GM21786 (cell line): ENCODE measurements around the gene LMNA.
"Not testable (repeated sequence)": the region's sequence is repeated elsewhere in the genome, so short reads cannot be mapped to it uniquely, and the experiment has no call there.

Source experiments
- ATAC-seq: cut with Tn5 transposase; IDR thresholded peaks from one replicate; pipeline ENCODE4 v1.9.1; 2021; ENCODE audit not compliant: unreplicated experiment

LMNA gene

DNA sequence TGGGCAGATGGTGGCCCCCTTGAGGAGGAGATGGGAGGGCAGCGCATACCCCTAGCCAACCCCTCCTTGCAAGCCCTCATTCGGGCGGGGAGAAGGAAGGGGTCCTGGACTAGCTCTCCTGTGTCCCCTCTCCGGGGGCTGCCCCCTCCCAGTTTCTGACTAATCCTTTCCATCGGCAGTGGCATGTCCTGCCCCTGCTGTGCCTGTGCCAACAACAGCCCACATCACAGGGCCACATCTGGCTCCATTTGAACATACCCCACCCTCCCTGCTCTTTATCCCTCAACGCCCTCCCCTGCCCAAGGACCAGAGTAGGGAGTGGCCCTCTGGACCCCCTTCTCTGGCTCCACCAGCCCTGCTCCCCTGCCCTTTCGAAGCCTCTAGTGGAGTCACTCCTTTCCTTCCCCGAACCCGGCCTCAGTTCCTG is 11.0 kb upstream of the LMNA start:
- no peak for ATAC-seq

DNA sequence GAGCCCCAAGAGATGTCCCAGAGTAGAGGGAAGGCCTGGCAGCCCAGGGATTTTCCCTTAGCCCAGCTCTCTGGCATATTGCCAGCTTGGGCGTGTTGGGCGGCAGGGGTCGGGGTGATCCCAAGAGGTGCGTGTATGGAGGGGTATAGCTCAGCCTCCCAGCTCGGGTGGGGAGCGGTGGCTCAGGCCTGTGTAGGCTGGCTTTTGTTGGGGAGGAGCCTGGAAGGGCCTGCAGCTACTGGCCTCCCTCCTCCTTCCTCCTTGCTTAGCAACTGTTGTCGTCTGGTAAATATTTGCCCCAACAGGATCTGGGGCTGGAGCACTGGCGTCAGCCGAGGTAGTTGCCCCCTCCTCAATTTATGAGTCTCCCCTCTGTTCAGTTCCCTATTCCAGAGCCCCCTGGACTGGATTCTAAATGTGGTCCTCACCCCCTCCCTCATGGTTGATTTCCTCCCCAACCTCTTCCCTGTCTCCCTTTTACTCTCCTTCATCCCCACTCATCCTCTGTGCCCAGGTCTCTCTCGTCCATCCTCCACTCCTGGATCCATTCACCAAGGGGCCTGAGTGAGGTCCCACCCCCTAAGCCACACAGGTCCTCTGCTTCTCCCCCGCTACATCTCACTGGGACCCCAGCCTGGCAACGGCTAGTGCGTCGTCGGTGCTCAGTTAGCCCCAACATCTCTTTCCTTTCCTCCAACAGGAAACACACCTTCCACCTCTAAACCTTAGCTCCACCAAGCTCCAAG is 10.3 kb upstream of the LMNA start:
- no peak for ATAC-seq

DNA sequence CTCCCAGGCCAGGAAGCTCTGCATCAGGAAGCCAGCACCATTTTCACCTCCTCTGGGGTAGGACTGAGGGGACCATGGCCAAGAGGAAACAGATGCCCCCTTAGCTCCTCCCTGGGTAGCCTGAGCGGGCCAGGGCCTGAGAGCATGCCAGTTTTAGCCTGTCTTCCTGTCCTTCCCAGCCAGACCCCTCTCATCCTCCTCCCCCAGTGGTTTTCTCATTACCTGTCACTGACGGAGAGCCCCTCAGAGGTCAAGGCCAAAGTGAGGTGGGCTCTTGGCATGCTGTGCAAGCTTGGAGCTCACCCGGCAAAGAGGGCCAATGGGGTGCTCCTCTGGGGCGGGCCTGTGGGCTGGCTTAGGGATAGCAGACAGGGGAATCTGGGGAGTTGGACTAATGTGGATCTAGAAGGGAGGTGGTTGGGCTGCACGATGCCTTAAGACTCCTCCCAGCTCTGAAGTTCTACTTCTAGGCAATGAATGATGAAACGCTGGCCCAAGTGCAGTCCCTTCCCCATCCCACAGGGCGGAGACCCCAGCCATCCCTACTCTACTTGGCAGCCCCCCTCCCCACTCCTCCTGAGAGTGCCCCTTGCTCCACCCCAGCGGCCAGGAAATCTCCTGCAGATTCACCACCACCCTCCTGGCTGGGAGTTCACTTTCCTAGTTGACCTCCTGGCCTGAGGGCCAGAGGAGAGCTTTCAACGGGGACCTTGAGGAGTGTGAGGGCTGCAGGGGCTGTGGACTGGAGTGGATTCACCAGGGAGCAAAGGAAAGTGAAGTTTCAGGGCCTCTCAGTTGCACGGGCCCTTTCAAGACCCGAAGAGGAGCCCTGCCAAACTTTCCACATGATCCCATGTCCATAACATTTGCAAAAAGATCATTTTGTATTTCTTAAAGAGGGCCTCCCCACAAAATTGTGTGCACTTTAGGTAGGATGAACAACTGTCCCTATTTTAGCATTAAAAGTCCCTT is 9.4 kb upstream of the LMNA start:
- ATAC-seq: no peak

DNA sequence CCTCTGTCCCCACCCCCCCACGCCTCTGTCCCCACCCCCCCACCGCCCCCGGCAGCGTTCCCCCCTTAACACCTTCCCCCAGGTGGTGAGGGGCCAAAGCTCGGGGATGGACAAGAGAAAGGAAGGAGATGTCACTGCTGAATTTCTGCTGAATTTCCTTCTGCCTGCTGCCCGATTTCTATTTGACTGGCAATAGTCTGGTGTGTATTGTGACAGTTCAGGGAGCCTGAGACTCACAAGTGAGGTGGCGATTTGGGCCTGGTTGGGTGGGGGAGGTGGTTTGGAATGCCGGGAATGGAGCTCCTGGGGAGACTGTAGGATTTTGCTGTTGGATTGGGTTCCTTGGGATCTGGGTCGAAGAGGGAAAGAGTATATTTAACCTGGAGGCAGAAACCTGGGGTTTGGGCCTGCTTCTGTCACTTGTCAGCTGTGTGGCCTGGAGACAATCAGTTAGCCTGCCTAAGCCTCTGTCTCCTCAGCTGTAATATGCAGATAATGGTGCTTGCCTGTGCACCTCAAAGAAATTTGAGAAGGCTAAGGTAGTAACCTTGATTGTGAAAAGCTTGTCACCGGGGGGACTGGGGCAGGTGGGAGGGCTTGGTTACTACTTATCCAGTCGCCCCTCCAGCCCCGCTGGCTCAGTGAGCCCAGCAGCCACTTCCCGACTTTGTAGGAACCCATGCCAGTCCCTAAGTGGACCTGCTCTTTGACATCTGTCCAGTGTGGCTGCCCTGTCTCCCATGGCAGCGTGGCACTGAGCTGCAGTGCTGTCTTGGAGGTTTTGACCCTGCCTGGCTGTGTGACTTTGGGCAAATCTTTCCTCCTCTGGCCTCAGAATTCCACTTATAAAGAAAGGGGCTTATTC is 7.7 kb upstream of the LMNA start:
- ATAC-seq: no peak

DNA sequence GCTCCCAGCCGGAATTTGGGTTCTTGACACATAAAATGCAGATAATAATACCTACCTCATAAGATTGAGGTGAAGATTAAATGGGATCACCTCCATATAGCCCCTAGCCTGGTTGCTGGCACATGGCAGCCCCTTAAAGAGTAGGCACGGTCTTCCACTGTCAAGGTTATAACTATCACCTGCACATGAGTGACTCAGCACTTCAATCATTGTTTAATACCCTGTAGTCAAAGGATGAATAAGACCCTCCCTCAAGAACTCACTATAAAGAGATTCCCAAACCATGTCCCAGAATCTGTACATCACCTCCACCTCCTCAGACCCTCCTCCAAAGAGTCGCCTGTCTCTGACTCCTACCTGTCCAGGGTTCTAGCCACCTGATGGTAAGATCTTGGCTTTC is 6.5 kb upstream of the LMNA start:
- ATAC-seq: no peak

DNA sequence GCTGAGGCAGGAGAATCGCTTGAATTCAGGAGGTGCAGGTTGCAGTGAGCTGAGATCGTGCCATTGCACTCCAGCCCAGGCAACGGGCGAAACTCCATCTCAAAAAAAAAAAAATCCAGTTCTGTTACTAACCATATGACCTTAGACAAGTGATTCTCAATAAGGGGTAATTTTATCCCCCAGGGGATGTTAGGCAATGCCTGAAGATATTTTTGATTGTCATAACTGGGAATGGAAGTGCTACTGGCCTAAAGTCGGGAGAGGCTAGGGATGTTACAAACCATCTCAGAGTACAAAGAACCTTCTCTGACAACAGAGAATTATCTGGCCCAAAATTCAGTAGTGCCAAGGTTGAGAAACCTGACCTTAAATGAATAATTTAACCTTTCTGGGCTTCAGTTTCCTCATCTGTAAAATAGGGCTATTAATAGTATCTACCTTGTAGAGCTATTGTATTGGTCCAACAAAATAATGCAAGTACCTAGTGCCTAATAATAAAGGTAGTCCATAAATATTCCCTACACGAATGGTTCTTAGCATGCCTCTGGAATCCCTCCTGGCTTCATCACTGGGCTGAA is 5.8 kb upstream of the LMNA start:
- ATAC-seq: no peak

DNA sequence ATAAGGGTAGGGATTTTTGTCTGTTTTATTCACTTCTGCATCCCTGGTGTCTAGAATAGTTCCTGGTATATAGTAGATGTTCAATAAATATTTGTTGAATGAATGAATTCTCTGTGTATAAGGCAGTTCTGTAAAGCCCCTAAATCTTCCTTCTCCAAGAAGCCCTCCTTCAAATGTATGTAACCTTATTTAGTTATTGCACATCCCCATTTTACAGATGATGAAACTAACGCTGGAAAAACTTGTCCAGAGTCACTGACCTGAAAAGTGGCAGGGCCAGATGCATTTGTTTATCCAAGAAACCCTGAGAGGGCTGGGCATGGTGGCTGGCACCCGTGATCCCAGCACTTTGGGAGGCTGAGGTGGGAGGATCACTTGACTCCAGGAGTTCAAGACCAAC is 4.3 kb upstream of the LMNA start:
- ATAC-seq: no peak

DNA sequence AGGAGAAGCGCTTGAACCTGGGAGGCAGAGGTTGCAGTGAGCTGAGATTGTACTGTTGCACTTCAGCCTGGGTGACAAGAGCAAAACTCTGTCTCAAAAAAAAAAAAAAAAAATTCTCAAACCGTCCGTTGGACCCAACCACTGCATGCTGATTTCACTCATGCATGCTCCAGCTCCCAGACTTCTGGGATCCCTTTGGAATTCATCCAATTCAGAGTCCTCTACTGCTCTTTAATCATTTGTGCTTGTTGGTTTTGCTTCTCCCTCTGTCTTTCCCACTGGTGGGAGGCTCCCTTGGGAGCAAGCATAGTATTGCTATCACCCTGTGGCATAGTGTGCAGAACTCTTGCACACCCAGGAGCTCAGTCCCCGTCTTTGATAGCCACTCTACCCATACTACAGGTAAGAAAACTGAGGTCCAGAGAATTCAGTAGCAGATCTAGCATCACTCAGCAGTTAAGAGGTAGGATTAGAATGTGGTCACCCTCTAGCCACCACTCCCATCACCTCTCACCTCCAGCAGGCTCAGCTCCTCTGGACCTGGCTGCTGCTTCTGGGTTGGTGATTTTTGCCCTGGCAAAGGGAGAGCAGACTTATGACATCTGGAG is 3.1 kb upstream of the LMNA start:
- ATAC-seq: no peak

DNA sequence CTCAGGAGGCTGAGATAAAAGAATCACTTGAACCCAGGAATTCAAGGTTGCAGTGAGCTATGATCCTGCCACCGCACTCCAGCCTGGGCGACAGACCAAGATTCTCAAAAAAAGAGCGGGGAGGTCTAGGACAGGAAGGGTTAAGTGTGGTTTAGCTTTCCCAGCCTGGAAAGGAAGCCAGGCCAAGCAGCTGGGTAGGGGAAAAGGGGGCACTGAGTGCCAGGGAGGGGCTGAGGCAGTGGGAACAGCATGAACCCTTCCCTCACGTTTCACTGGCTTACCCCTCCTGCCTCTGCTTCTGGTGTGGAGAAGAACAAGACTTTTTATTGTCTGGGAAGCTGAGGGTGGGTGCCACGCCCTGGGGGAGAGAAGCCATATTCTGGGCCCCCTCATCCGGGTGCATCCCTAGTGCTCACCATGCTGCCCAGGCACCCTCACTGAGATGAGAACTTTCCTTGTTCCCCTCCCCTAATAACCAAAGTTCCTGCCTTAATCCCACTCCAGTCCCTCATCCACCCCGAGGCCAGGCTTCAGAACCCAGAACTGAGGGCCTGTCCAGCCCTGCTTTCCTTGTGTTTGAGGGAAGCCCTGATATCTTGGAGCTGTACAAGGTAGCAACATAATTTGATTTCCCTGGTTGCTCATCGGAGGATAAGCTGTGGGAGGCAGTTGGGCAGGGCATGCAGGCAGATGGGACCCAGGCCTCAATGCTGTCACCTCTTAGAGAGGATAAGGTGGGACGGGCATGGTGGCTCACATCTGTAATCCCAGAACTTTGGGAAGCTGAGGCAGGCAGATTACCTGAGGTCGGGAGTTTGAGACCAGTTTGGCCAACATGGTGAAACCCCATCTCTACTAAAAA is 2.0 kb upstream of the LMNA start:
- ATAC-seq: no peak

DNA sequence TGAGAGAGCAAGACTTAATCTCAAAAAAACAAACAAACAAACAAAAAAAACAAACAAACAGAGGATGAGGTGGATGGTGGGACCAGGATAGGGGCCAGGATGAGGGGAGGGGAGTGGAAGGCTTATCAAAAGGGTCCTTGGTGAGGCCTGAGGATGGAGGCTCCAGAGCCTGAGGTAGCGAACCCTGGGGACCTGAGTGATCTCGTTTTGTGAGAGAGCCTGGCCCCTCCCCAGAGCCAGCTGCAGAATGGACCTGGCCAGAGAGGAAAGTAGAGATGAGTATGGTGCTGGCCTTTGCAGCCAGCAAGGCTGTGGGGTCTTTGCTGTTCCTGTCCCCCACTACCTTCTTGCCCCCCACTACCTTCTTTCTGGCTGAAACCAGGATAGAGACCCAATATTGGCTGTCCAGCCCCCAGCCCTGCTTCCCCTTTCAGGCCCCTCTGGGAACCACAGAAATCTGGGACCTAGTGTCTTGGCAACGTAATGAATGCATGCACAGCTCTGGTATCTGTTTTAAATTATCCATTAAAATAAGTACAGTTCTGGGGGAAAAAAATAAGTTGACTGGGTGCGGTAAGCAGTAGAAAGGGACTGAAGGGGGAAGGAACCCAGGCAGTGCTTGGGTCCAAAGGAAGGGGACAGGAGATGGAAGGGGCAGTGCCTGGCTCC is 1.1 kb upstream of the LMNA start:
- no peak for ATAC-seq

DNA sequence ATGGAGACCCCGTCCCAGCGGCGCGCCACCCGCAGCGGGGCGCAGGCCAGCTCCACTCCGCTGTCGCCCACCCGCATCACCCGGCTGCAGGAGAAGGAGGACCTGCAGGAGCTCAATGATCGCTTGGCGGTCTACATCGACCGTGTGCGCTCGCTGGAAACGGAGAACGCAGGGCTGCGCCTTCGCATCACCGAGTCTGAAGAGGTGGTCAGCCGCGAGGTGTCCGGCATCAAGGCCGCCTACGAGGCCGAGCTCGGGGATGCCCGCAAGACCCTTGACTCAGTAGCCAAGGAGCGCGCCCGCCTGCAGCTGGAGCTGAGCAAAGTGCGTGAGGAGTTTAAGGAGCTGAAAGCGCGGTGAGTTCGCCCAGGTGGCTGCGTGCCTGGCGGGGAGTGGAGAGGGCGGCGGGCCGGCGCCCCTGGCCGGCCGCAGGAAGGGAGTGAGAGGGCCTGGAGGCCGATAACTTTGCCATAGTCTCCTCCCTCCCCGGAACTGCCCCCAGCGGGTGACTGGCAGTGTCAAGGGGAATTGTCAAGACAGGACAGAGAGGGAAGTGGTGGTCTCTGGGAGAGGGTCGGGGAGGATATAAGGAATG is 505 bp downstream of the LMNA start:
- ATAC-seq: no peak

DNA sequence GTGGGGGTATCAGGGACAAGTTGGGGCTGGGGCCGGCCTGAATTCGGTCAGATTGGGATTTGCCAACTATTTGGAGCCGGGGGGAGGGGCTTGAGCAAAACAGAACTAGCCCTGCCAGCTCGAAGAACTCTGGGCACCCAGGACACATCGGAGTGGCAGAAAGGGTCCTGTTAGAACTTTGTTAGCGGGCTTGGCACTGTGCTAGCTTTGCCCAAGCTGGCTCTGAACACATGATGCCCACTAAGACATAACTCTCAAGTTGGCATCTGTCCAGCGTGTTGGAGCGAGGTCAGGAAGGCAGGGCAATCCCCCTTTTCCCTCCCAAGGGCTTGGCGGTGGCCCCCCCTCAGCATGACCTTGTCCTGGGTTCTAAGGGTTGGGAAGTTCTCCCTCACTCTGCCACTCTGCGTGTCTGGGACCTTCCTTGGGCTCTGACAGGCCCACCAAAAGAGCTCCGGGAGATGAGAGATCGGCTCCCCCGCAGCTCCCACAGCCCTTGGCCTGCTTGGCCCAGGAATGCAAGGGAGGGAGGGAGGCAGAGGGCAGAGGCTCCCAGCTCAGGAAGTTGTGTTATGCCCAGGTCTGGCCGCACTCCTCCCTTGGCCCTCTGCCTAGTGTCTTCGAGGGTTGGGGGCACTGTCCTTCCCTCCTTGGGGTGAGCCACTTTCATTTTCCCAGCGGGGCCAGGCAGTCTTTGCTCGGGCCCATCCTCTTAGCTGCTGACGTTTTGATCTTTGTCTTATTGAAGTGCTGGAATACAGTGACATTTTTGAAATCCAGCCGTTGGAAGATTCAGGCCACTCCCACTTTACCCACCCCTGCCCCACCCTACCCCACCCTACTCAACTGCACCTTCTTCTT is 1.2 kb downstream of the LMNA start:
- no peak for ATAC-seq

DNA sequence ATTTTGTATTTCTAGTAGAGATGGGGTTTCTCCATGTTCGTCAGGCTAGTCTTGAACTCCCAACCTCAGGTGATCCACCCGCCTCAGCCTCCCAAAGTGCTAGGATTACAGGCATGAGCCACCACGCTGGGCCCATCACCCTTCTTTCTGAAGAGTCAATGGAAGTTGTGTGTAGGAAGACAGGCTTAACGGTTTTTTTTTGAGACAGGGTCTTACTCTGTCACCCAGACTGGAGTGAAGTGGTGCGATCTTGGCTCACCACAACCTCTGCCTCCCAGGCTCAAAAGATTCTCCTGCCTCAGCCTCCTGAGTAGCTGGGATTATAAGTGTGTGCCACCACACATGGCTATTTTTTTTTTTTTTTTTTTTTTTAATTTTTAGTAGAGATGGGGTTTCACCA is 2.2 kb downstream of the LMNA start:
- not testable (repeated sequence) for ATAC-seq

DNA sequence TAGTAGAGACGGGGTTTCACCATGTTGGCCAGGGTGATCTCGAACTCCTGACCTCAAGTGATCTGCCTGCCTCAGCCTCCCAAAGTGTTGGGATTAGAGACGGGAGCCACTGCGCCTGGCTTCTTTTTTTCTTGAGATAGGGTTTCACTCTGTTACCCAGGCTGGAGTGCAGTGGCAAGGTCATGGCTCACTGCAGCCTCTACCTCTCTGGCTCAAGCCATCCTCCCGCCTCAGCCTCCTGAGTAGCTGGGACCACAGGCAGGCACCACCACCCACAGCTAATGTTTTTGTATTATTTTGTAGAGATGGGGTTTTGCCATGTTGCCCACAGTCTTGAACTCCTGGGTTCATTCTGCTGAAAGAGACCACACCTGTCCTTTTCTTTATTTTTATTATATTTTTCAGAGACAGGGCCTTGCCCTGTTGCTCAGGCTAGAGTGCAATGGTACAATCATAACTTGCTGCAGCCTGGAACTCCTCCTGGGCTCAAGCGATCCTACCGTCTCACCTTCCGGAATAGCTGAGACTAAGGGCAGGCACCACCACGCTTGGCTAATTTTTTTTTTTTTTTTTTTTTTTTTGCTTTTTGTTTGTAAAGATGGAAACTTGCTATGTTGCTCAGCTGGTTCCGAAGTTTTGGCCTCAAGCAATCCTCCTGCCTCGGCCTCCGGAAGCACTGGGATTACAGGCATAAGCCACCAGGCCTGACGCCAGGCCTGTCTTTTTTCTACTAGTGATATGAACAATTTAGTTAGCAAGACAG is 3.1 kb downstream of the LMNA start:
- no peak for ATAC-seq

DNA sequence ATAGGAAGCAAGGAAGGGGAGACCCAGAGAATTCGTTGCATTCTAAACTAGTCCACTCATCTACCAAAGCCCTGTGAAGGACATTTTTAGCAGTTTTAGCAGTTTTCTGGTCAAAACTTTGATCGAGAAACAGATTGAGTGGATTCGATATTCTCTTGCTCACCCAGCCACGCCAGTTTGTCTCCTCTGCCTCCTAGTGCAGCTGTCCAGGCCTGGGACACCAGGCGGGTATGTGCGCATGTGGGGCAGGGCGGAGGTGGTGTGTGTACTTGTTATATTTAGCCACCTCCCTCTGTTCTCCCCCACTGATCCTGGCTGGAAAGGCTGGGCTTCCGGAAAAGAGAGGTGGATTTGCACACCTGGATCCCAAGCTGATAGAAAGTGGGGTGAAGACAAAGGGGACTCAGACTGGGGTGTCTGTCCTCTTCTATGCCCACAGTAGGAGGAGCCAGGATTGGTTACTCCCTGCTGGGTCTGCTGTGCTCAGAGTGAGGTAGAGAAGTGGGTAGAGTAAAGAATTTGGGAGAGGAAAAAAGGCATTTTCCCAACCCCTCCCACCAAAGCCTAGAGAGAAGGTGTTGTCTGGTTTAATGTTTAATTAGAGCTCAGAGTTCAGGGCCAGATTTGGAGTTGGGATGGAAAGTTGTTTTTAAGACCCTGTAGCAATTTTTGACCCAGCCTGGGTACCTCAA is 3.8 kb downstream of the LMNA start:
- no peak for ATAC-seq

DNA sequence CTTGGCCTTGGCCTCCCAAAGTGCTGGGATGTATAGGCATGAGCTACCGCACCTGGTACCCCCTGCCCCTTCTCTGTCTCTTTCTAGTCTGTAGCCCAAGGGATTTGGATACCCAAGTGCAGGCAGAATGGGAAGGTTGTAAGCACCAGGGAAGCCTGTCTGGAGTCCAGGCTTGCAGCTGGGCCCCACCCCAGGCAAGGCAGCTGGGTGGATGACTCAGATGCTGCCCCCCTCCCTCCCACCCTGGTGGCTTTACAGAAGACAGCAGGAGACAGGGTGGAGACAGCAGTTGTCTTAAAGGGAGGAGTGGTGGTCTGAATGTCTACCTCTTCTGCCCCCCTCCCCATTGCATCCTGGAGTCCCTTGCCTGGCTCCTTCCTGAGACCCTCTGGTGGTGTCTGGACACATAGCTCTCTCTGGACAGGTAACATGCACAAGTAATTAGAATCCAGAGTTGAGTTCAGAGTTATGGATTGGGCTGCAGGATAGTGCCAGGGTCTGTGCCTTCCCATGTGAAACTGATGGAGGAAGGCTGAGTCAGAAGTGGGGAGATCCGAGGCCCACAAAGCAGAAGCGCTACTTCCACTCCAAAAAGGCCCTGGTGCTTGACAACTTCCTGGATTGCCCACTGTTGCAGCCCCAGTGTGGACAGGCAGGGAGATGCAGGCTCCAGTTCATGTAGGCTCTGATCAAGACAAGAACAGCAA is 5.1 kb downstream of the LMNA start:
- no peak for ATAC-seq
